HepG2 (cell line): ENCODE data around the gene CD6.

Source experiments
- ARHGAP35 ChIP-seq: sonication (generic); formaldehyde crosslinking; IDR thresholded peaks from 2 replicates; pipeline ENCODE4 v1.9.0; 2022; ENCODE audit warnings: mild to moderate bottlenecking, inconsistent platforms, moderate library complexity, missing genetic modification reagents, borderline replicate concordance
- ATF3 ChIP-seq: sonication (generic); formaldehyde crosslinking; IDR thresholded peaks from 2 replicates; pipeline ENCODE4 v1.4.0; 2020; ENCODE audit warnings: missing genetic modification reagents
- CENPBD1 ChIP-seq: sonication (generic); formaldehyde crosslinking; IDR thresholded peaks from 2 replicates; pipeline ENCODE4 v1.8.0; 2022; ENCODE audit warnings: missing genetic modification reagents, low read depth, mild to moderate bottlenecking, borderline replicate concordance
- CTCF ChIP-seq: sonication (generic); formaldehyde crosslinking; IDR thresholded peaks from 2 replicates; pipeline ENCODE4 v1.5.0; 2020; ENCODE audit warnings: mild to moderate bottlenecking, missing genetic modification reagents, moderate library complexity
- GMEB1 ChIP-seq: sonication (generic); formaldehyde crosslinking; IDR thresholded peaks from 2 replicates; pipeline ENCODE4 v1.5.1; 2020; ENCODE audit warnings: missing genetic modification reagents, mild to moderate bottlenecking, borderline replicate concordance
- NFE2 ChIP-seq: sonication (generic); formaldehyde crosslinking; IDR thresholded peaks from 2 replicates; pipeline ENCODE4 v1.4.0; 2020; ENCODE audit warnings: missing genetic modification reagents
- NFYB ChIP-seq: sonication (generic); formaldehyde crosslinking; IDR thresholded peaks from 2 replicates; pipeline ENCODE4 v1.4.0; 2020; ENCODE audit warnings: missing genetic modification reagents
- PHF20 ChIP-seq: sonication (generic); formaldehyde crosslinking; IDR thresholded peaks from 2 replicates; pipeline ENCODE4 v1.5.0; 2020; ENCODE audit warnings: mild to moderate bottlenecking, missing genetic modification reagents
- RFXANK ChIP-seq: IDR thresholded peaks from 2 replicates; pipeline ENCODE4 v1.6.1; 2016
- SIN3A ChIP-seq: IDR thresholded peaks from 2 replicates; pipeline ENCODE4 v1.6.1; 2011; ENCODE audit warnings: low read depth, mild to moderate bottlenecking, control low read depth, low read length, borderline replicate concordance
- TAF1 ChIP-seq: sonication (generic); formaldehyde crosslinking; IDR thresholded peaks from 2 replicates; pipeline ENCODE4 v1.4.0; 2020; ENCODE audit warnings: missing genetic modification reagents
- ZBTB49 ChIP-seq: sonication (generic); formaldehyde crosslinking; IDR thresholded peaks from 2 replicates; pipeline ENCODE4 v1.4.0; 2020; ENCODE audit warnings: missing genetic modification reagents, borderline replicate concordance
- ZNF3 ChIP-seq: IDR thresholded peaks from 2 replicates; pipeline ENCODE4 v1.7.0; 2017; ENCODE audit warnings: inconsistent platforms
- TF ChIP-seq, protein P1 (sequence below): sonication (generic); formaldehyde crosslinking; IDR thresholded peaks from 2 replicates; pipeline ENCODE4 v1.8.0; 2022; ENCODE audit warnings: mild to moderate bottlenecking, missing genetic modification reagents

GRCh38 chr11:60955571-60955970 is 15.9 kb upstream of the CD6 start:
- TF ChIP-seq, protein P1, sequence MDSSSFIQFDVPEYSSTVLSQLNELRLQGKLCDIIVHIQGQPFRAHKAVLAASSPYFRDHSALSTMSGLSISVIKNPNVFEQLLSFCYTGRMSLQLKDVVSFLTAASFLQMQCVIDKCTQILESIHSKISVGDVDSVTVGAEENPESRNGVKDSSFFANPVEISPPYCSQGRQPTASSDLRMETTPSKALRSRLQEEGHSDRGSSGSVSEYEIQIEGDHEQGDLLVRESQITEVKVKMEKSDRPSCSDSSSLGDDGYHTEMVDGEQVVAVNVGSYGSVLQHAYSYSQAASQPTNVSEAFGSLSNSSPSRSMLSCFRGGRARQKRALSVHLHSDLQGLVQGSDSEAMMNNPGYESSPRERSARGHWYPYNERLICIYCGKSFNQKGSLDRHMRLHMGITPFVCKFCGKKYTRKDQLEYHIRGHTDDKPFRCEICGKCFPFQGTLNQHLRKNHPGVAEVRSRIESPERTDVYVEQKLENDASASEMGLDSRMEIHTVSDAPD, result no peak
- no peak for TF ChIP-seq NFE2
- TF ChIP-seq CENPBD1 (CRISPR knock-in tag), result no peak
- no peak for TF ChIP-seq TAF1 (CRISPR knock-in tag)
- no peak for TF ChIP-seq SIN3A
- TF ChIP-seq NFYB (CRISPR knock-in tag), result no peak
- TF ChIP-seq ATF3 (CRISPR knock-in tag), result no peak
- no peak for TF ChIP-seq PHF20
- TF ChIP-seq ARHGAP35, result no peak
- no peak for TF ChIP-seq ZNF3 (CRISPR knock-in tag)
- TF ChIP-seq ZBTB49 (CRISPR knock-in tag), result no peak
- no peak for TF ChIP-seq GMEB1 (CRISPR knock-in tag)
- TF ChIP-seq RFXANK, result no peak
- no peak for TF ChIP-seq CTCF (CRISPR knock-in tag)
